Activated T-helper 9 cell treated with anti-CD3 and anti-CD28 coated beads, Interleukin-2, amount 50 U/mL, for 16 hours (primary cell): ENCODE results near the gene PCSK1N.

Experiments
- DNase-seq: peaks from one replicate; pipeline ENCODE4 v3.0.0-alpha.2; 2020; ENCODE audit warnings: low read depth

Gene PCSK1N

DNA sequence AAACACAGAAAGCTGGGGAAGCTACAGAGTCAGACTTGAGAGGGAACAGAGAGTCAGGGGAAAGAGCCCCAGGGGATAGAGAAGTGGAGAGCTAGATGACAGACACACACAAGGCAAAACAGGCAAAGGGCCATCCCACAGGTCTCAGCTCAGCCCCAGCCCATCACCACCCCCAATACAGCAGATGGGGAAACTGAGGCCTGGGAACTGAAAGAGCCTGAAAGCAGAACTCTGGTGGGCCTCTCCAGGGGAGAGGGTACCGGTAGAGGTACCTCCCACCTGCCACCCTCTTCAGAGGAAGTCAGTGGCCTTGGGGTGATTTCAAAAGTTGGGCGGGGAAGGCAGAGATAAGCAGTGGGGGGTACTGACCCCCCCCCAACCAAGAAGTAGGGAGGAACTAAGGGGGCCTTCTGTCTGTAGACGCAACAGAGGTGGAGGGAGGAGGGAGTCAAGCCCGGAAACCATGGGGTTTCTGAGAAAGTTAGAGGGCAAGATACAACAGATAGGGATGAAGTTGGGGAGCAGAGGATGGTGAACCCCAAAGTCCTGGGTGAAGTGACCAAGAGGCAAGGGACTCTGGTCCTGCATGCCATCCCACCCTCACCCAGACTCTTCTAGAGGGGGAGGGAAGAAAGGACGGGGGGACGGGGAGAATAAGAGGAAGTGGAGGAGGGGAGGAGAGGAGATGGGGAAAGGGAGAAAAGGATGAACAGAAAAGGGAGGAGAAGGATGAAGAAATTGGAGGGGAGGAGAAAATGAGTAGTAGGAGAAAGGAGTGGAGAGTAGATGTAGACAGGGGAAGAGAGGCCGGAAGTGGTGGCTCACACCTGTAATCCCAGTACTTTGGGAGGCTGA is 45.8 kb downstream of the PCSK1N start:
- DNase-seq: no peak

GRCh38 chrX:48787505-48788443 is 47.6 kb downstream of the PCSK1N start:
- no peak for DNase-seq

- no peak for DNase-seq
Measured at GRCh38 chrX:48786825-48787504, 48.4 kb downstream of the PCSK1N start.

- no peak for DNase-seq
Measured at GRCh38 chrX:48786341-48786800, 49.0 kb downstream of the PCSK1N start, which contains the start of gene GATA1. Gene GATA1, plus strand, starts transcription at chrX:48786590. Its CDS starts 4,520 bp downstream, at chrX:48791110.

DNA sequence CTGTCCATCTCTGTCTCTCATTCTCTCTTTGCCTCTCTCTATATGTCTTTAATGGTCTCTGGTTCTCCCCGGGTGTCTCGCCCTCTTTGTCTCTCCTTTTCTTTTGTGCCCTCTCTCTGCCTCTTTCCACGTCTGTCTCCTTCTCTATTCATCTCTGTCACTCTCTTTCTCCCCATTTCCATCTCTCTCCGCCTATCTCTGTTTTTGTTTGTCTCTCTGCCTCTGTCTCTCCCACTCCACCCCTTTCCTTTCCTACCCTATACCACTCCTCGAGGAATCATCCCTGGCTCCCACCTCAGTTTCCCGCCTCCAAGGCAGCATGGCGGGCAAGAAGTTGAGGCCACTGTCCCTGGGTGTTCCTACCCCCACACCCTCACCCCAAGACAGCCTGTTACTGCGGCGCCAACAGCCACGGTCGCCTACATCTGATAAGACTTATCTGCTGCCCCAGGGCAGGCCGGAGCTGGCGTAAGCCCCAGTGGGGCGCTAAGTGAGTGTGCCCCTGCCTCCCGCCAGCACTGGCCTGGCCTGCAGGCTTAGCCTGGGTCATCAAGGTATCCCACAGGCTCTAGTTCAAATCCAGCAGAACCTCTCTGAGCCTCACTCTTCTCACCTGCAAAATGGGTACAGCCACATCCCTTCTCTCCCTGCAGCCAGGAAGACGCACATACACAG is 49.7 kb downstream of the PCSK1N start:
- no peak for DNase-seq

DNA sequence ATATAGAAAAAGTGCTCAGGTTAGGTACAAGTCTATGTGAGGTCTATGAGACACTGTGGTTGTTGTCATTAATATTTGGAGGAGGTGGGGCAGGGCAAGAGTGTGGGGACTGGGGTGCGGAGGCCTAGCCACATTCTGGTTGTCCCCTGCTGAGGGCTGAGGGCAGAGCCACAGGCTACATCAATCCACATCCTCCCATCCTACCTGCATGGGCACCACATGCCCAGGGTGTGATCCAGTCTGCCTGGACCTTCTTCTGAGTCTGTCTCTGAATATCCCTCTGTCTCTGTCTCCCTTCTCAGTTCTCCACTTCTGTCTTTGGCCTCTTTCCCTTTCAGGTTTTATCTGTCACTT is 50.2 kb downstream of the PCSK1N start:
- no peak for DNase-seq

DNA sequence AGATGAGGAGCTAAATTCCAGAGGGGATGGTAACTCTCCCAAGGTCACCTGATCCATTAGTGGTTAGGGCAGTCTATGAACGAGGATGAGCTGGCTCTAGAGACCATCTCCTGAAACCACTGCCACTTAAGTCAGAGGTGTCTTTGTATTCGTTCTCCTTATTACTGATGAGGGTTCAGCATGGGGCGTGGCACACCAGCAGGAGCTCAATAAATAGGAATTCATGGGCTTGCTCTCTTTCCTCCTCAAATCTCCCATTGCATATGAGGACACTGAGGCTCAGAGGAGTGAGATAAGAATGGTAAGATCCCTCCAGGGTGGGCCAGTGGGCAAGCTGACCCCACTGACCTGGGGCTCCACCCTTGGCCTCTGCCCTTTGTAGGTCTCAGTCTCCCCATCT is 50.7 kb downstream of the PCSK1N start:
- no peak for DNase-seq

DNA sequence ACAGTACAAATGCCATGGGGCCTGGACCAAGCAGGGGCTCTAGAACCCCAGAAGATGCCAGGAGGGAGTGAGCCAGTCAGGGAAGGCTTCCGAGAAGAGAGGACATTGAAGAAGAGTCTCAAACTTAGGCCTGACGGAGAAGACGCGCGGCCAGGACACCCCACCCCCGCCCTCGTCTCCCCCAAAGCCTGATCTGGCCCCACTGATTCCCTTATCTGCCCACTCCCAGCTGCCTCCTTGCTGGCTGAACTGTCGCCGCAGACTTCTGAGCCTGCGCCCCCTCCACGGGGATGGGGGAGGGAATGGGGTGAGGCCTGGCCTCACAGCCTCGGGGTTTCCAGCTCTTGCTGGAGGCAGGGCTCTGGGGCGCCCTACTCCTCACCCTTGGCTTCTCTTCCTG is 52.6 kb downstream of the PCSK1N start:
- no peak for DNase-seq

GRCh38 chrX:48782216-48782615 is 53.2 kb downstream of the PCSK1N start:
- DNase-seq: no peak

GRCh38 chrX:48781705-48782104 is 53.7 kb downstream of the PCSK1N start:
- DNase-seq: no peak
